ENCODE data around the gene MAU2.
"Not testable (repeated sequence)": the region's sequence is repeated elsewhere in the genome, so short reads cannot be mapped to it uniquely, and the experiment has no call there.

Gene MAU2

DNA sequence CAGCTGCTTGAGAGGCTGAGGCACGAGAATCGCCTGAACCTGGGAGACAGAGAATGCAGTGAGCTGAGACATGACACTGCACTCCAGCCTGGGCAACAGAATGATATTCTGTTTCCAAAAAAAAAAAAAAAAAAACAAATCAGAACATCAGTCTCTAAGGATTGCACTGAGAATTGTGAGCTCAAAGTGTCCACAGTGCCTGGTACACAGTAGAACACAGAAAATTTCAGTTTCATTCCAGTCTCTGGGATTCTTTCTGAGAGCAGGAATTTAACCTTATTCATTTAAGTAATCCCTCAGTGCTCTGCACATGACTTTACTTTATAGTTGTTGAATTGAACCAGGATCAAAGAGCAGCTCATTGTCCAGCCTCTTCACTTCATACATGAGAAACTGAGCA, 58.9 kb downstream of the MAU2 start:
- Mint-ChIP-seq H3K27me3 (no peaks in the 10 kb centered on the region), H3K4me1 (no peaks in the 10 kb centered on the region), H3K36me3 (ENCODE audit: low read depth) (no peaks in the 10 kb centered on the region), H3K4me3 (no peak overlapping the region), H3K9me3 (no peaks in the 10 kb centered on the region), H3K27ac (no peak overlapping the region)
- ATAC-seq (no peak), DNase-seq (no peak)

GRCh38 chr19:19380316-19380715, 59.7 kb downstream of the MAU2 start:
- H3K27ac Mint-ChIP-seq; H3K4me1 Mint-ChIP-seq; H3K36me3 Mint-ChIP-seq (ENCODE audit: low read depth); H3K4me3 Mint-ChIP-seq; H3K27me3 Mint-ChIP-seq; H3K9me3 Mint-ChIP-seq; DNase-seq; ATAC-seq: not testable (repeated sequence)

DNA sequence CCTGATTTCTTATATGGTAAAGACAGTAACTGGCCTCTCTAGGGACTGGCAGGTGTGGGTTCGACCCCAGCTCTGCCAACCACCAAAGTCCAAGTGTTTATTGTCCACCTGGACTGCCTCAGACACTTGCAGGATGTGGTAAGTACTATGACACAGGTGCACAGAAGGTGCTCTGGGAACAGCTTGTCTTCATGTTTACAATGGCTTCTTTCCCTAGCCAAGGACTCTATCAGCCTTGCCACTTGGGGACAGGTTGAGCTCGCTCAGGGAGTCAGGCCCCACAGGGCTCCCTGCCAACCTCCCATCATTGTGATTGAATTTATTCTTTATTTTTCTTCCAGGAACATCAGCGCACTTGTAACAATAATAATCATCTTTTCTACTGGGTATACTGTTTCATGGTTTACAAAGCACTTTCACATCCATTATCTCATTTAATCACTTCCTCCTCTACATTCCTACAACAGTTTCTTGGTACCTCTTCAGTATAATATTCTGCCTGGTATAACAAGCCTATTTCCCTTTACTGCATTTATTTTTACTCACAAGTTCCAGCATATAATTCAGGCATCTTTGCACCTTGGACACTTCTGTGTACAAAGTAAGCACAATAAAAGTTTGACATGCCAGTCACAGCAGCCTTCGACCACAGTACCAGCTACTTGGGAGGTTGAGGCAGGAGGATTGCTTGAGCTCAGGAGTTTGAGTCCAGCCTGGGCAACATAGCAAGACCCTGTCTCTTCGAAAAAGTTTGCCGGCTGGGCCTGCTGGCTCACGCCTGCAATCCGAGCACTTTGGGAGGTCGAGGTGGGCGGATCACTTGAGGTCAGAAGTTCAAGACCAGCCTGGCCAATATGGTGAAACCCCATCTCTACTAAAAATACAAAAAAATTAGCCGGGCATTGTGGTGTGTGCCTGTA, 60.6 kb downstream of the MAU2 start:
- ATAC-seq (no peak), DNase-seq (no peak)
- Mint-ChIP-seq H3K9me3 (no peaks in the 10 kb centered on the region), H3K4me3 (no peak overlapping the region), H3K27me3 (no peaks in the 10 kb centered on the region), H3K27ac (no peak overlapping the region), H3K36me3 (ENCODE audit: low read depth) (no peaks in the 10 kb centered on the region), H3K4me1 (no peaks in the 10 kb centered on the region)

DNA sequence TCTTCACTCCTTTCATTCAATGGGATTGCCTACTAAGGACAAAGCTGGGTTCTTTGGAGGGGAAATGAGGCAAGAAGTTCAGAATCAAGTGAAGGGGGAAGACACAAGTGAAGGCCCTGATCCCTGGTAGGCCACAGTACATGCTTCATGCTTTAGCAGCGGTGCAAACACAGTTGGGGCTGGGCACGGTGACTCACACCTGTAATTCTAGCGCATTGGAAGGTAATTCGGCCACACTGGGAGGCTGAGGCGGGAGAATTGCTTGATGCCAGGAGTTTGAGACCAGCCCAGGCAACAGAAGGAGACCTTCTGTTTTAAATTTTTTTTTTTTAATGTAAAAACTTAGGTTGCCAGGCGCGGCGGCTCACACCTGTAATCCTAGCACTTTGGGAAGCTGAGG, 61.5 kb downstream of the MAU2 start:
- ATAC-seq (no peak), DNase-seq (no peak)
- peaks cover 5% of the 10 kb centered on the region for H3K4me1 Mint-ChIP-seq
- no peaks in the 10 kb centered on the region for H3K36me3 Mint-ChIP-seq (ENCODE audit: low read depth)
- H3K27me3 Mint-ChIP-seq, result no peaks in the 10 kb centered on the region
- no peak overlapping the region for H3K27ac Mint-ChIP-seq
- H3K9me3 Mint-ChIP-seq, result no peaks in the 10 kb centered on the region
- no peak overlapping the region for H3K4me3 Mint-ChIP-seq

DNA sequence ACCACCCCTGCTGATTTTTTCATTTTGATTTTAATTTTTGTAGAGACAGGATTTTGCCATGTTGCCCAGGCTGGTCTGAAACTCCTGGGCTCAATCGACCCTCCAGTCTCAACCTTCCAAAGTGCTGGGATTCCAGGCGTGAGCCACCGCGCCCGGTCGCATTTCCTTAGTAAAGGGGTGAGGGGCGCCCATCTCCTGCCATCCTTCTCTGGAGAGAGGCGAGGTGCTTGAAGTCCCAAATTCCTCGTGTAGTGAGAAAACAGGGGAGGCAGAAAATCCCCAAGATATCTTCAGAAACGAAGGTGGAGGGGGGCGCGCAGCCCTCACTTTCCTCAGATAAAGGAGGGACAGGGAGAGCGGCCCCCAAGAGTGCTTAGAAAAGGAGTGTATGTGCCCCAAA, 63.9 kb downstream of the MAU2 start:
- Mint-ChIP-seq H3K4me1 (peaks cover 29% of the 10 kb centered on the region), H3K27ac (no peak overlapping the region)
- ATAC-seq, result no peak

GRCh38 chr19:19385131-19385895, 64.7 kb downstream of the MAU2 start:
- H3K27ac Mint-ChIP-seq, result peak overlapping the region; percentile 56
- H3K4me3 Mint-ChIP-seq, result peak overlapping the region; percentile 89
- H3K36me3 Mint-ChIP-seq (ENCODE audit: low read depth), result peaks cover 4% of the 10 kb centered on the region
- H3K27me3 Mint-ChIP-seq, result no peaks in the 10 kb centered on the region
- peak; percentile 99 for DNase-seq
- H3K4me1 Mint-ChIP-seq, result peaks cover 36% of the 10 kb centered on the region
- peak; percentile 95 for ATAC-seq
- no peaks in the 10 kb centered on the region for H3K9me3 Mint-ChIP-seq

More for the DNA sequence above, 63.9 kb downstream of the MAU2 start:
- Mint-ChIP-seq H3K27me3 (no peaks in the 10 kb centered on the region), H3K4me3 (peak overlapping the region; percentile 89), H3K9me3 (no peaks in the 10 kb centered on the region), H3K36me3 (ENCODE audit: low read depth) (peaks cover 4% of the 10 kb centered on the region)
- DNase-seq, result no peak

GRCh38 chr19:19385896-19386869, 65.6 kb downstream of the MAU2 start:
- ATAC-seq (peak; percentile 17), DNase-seq (peak; percentile 66)
- Mint-ChIP-seq H3K27ac (peak overlapping the region; percentile 79), H3K27me3 (no peaks in the 10 kb centered on the region), H3K4me3 (peak overlapping the region; percentile 89), H3K36me3 (ENCODE audit: low read depth) (peaks cover 4% of the 10 kb centered on the region), H3K9me3 (no peaks in the 10 kb centered on the region), H3K4me1 (peaks cover 45% of the 10 kb centered on the region)

DNA sequence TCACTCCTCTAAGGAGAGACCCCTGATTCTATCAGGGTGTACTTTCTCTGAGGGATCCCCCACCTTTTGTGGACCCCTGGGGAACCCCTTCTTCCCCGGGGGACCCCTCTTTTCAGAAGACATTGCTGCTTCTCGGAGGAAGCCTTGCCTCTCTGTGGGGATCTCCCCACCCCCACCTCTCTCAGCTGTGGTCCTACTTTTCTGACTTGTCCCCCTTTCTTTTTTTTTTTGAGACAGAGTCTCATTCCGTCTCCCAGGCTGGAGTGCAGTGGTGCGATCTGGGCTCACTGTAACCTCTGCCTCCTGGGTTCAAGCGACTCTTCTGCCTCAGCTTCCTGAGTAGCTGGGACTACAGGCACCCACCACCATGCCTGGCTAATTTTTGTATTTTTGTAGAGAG, 66.5 kb downstream of the MAU2 start:
- DNase-seq, result no peak
- Mint-ChIP-seq H3K4me3 (peak overlapping the region; percentile 89), H3K36me3 (ENCODE audit: low read depth) (peaks cover 4% of the 10 kb centered on the region), H3K9me3 (no peaks in the 10 kb centered on the region), H3K4me1 (peaks cover 50% of the 10 kb centered on the region), H3K27me3 (no peaks in the 10 kb centered on the region), H3K27ac (peak overlapping the region; percentile 79)
- ATAC-seq, result no peak

DNA sequence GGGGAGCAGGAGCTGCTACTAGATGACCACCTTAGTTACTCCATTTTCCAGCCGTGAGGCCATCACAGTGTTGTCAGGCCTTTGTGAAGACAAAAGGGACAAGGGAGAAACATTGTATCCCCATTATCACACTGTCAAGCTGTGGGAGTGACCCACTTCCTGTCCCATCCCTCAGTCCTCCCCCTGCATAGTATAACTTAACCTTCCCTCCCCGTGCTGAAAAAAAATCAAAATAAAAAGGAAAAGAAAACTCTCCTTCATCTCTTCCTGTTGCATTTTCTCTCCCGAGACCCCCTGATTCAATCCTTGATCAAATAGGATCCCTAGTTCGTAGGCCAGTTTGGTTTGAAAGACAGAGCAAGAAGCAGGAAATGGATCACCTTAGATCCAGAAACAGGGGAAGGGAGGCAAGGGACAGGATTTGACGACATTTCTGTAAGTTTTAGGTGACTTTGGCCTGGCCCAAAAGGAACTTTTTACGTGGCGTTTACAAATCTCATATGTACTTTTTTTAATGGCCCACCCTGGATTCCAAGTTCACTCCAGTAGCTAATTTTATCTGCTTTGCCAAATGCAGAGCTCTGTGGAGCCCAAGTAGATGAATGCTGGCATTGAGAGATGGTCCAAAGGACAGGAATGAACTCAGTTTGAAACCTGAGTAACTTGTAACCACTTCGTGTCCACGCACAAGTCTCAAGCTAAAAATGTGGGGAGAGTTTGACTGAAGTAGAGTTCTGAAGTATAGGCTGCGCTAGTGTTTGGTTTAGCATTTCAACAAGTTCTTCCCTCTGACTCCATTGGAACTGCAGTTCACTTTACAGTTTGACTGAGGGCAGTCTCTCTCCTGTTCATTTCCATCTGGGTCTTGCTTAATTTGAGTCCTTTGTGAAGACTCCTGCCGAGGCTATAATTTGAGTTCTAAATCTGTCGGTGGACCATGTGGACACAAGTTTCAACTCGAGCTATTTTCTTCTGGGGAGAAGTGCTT, 68.2 kb downstream of the MAU2 start:
- peak overlapping the region; percentile 89 for H3K4me3 Mint-ChIP-seq
- H3K27ac Mint-ChIP-seq, result peak overlapping the region; percentile 46
- H3K9me3 Mint-ChIP-seq, result no peaks in the 10 kb centered on the region
- no peak for DNase-seq
- H3K36me3 Mint-ChIP-seq (ENCODE audit: low read depth), result peaks cover 4% of the 10 kb centered on the region
- no peaks in the 10 kb centered on the region for H3K27me3 Mint-ChIP-seq
- H3K4me1 Mint-ChIP-seq, result peaks cover 60% of the 10 kb centered on the region
- no peak for ATAC-seq

DNA sequence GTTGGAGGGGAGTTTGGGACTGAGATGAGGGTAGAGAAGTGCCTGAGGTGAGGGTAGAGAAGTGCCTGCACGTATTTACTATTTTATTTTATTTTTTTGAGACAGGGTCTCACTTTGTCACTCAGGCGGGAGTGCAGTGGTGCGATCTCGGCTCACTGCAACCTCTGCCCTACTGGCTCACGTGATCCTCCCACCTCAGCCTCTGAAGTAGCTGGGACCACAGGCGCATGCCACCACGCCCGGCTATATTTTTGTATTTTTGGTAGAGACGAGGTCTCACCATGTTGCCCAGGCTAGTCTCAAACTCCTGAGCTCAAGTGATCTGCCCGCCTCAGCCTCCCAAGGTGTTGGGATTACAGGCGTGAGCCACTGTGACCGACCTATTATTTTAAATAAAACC, 69.1 kb downstream of the MAU2 start:
- H3K4me3 Mint-ChIP-seq; H3K36me3 Mint-ChIP-seq (ENCODE audit: low read depth); ATAC-seq; H3K27me3 Mint-ChIP-seq; H3K9me3 Mint-ChIP-seq; DNase-seq: not testable (repeated sequence)
- H3K4me1 Mint-ChIP-seq, result peaks cover 68% of the 10 kb centered on the region
- peak overlapping the region; percentile 46 for H3K27ac Mint-ChIP-seq

- DNase-seq; H3K4me3 Mint-ChIP-seq; H3K9me3 Mint-ChIP-seq; ATAC-seq; H3K27me3 Mint-ChIP-seq; H3K36me3 Mint-ChIP-seq (ENCODE audit: low read depth): not testable (repeated sequence)
- Mint-ChIP-seq H3K4me1 (peaks cover 48% of the 10 kb centered on the region), H3K27ac (peak overlapping the region; percentile 72)
These were observed 73.7 kb downstream of the MAU2 start for GRCh38 chr19:19394333-19394732.

DNA sequence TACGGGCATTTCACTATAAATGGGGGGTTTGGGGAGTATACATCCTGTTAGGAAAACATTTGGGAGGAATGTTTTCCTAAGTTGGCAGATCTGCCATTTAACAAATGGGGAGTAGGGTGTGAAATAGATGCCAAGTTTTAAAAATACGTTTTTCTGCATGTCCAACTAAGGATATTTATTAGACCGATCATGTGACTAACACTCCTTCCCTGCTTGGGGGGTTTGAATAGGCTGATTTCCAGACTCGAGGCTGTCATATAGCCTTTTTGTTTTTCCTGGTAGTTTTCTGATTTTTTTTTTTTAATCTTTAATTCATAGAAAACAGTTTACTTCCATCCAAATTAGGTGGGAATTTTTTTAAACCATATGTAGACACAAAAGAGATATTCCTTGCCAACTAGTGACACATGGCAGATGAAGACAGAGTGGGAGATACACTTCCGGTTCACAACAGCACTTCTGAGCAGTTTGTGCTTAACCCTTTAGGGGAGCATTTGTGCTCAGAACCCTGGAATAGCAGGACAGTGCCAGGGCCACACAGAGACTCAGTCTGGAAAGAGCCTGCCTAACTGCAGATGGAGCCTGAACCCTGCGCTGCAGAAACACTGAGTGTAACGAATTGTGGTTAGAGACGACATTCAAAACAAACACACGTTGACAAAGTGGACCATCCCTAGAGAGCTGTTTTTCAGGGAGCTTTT, 79.3 kb downstream of the MAU2 start:
- Mint-ChIP-seq H3K27me3 (no peaks in the 10 kb centered on the region), H3K4me1 (peaks cover 40% of the 10 kb centered on the region), H3K4me3 (no peak overlapping the region), H3K9me3 (no peaks in the 10 kb centered on the region), H3K36me3 (ENCODE audit: low read depth) (no peaks in the 10 kb centered on the region), H3K27ac (no peak overlapping the region)
- no peak for ATAC-seq
- no peak for DNase-seq

Measured in activated naive CD8-positive, alpha-beta T cell treated with anti-CD3 and anti-CD28 coated beads, Interleukin-2, amount 50 U/mL, for 24 hours (primary cell).